Nephron progenitor cell (in vitro differentiated cells): Measurements from ENCODE around the gene EYA2.

Source experiments
- DNase-seq: peaks from one replicate; pipeline ENCODE4 v3.0.0; 2021
- H3K27ac Mint-ChIP-seq: 2 replicates; pipeline ENCODE4 v1.8.0; 2021; ENCODE audit warnings: mild to moderate bottlenecking, moderate library complexity, mixed read lengths
- H3K27me3 Mint-ChIP-seq: 2 replicates; pipeline ENCODE4 v1.8.0; 2021; ENCODE audit warnings: mild to moderate bottlenecking, low read depth, mixed read lengths; ENCODE audit not compliant: poor library complexity
- H3K36me3 Mint-ChIP-seq: 2 replicates; pipeline ENCODE4 v1.8.0; 2021; ENCODE audit warnings: low read depth, mixed read lengths
- H3K4me1 Mint-ChIP-seq: 2 replicates; pipeline ENCODE4 v1.8.0; 2021; ENCODE audit warnings: mixed read lengths
- H3K4me3 Mint-ChIP-seq: 2 replicates; pipeline ENCODE4 v1.8.0; 2021; ENCODE audit warnings: mild to moderate bottlenecking, moderate library complexity, mixed read lengths
- H3K9me3 Mint-ChIP-seq: 2 replicates; pipeline ENCODE4 v1.8.0; 2021; ENCODE audit warnings: mild to moderate bottlenecking, moderate library complexity, mixed read lengths
- TF ChIP-seq, protein P1 (sequence below): fragments of 200-600 bp; sonication (generic); IDR thresholded peaks from 2 replicates; pipeline ENCODE4 v1.5.0; 2021; ENCODE audit warnings: antibody characterized with exemption

Gene EYA2

DNA sequence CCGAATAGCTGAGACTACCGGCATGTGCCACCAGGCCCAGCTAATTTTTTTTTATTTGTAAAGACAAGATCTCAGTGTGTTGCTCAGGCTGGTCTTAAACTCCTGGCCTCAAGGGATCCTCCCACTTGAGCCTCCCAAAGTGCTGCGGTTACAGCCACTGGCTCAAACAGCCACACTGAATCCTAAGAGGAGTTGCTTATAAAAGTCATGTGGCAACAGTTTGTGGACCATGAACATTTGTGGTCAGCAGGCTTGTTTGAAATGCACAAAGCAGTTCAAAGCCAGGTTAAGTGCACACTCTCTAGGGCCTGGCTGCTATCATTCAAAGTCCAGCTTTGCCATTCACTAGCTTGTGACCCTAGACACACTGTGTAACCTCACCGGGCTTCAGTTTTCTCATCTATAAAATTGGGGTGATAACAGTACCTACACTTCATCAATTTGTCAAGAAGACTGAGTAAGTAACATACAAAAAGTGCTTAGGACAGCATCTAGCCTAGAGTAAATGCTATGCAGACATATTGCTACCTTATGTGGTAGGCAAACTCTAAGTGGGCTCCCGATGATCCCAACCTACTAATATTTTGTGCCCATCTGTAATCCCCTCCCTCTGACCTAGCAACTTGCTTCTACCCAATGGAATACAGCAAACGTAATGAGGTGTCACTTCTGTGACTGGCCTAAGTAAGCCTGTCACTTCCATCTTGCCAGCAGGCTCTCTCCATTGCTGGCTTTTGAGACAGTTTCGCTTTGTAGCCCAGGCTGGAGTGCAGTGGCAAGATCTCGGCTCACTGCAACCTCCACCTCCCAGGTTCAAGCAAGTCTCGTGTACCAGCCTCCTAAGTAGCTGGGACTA is 338.9 kb downstream of the EYA2 start:
- Mint-ChIP-seq H3K27ac (peak overlapping the region; percentile 84), H3K4me3 (no peak overlapping the region), H3K36me3 (peaks cover 77% of the 10 kb centered on the region), H3K9me3 (no peaks in the 10 kb centered on the region), H3K4me1 (peaks cover 16% of the 10 kb centered on the region), H3K27me3 (peaks cover 3% of the 10 kb centered on the region)
- DNase-seq, result no peak
- TF ChIP-seq, protein P1, sequence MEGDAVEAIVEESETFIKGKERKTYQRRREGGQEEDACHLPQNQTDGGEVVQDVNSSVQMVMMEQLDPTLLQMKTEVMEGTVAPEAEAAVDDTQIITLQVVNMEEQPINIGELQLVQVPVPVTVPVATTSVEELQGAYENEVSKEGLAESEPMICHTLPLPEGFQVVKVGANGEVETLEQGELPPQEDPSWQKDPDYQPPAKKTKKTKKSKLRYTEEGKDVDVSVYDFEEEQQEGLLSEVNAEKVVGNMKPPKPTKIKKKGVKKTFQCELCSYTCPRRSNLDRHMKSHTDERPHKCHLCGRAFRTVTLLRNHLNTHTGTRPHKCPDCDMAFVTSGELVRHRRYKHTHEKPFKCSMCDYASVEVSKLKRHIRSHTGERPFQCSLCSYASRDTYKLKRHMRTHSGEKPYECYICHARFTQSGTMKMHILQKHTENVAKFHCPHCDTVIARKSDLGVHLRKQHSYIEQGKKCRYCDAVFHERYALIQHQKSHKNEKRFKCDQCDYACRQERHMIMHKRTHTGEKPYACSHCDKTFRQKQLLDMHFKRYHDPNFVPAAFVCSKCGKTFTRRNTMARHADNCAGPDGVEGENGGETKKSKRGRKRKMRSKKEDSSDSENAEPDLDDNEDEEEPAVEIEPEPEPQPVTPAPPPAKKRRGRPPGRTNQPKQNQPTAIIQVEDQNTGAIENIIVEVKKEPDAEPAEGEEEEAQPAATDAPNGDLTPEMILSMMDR, result no peak

DNA sequence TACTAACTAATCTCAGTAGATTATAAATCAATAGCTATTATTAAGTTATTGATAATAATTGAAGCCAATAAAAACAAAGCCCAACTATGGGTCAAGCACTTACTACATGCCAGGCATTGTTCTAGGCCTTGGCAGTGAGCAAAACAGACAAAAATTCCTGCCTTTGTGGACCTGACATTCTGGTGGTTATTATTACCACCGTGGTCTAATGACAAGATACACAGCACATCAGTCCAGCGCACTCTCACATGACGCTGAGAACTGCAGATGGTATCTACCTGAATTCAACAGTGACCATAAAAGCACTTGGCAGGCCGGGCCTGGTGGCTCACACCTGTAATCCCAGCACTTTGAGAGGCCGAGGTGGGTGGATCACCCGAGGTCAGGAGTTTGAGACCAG is 340.5 kb downstream of the EYA2 start:
- Mint-ChIP-seq H3K4me3 (no peak overlapping the region), H3K27ac (no peak overlapping the region), H3K4me1 (peaks cover 16% of the 10 kb centered on the region), H3K9me3 (no peaks in the 10 kb centered on the region), H3K27me3 (peaks cover 3% of the 10 kb centered on the region), H3K36me3 (peaks cover 78% of the 10 kb centered on the region)
- TF ChIP-seq, protein P1, result no peak
- DNase-seq, result no peak

GRCh38 chr20:47235853-47236638 is 341.4 kb downstream of the EYA2 start:
- peaks cover 72% of the 10 kb centered on the region for H3K36me3 Mint-ChIP-seq
- no peak overlapping the region for H3K4me3 Mint-ChIP-seq
- H3K4me1 Mint-ChIP-seq, result peaks cover 9% of the 10 kb centered on the region
- TF ChIP-seq, protein P1, result no peak
- DNase-seq, result no peak
- H3K27me3 Mint-ChIP-seq, result peaks cover 3% of the 10 kb centered on the region
- no peaks in the 10 kb centered on the region for H3K9me3 Mint-ChIP-seq
- no peak overlapping the region for H3K27ac Mint-ChIP-seq

DNA sequence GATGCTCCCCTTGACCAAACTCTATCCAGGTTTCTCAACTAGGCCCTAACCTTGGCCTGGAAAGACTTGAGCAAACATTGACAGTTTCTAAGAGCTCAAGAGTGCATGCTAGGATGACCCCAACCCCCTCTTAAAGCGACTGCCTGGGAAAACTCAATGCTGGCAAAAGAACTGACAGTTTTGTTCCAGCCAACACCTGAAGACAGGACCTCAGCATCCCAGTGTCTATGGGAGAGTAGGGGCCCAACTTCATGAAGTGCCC is 341.9 kb downstream of the EYA2 start:
- Mint-ChIP-seq H3K4me1 (peaks cover 4% of the 10 kb centered on the region), H3K36me3 (peaks cover 72% of the 10 kb centered on the region)

GRCh38 chr20:47237715-47238114 is 343.1 kb downstream of the EYA2 start:
- TF ChIP-seq, protein P1, result no peak
- Mint-ChIP-seq H3K4me3 (no peak overlapping the region), H3K4me1 (no peaks in the 10 kb centered on the region), H3K36me3 (peaks cover 74% of the 10 kb centered on the region), H3K9me3 (no peaks in the 10 kb centered on the region), H3K27me3 (peaks cover 3% of the 10 kb centered on the region), H3K27ac (peak overlapping the region; percentile 44)
- DNase-seq, result no peak

More for the DNA sequence above, 341.9 kb downstream of the EYA2 start:
- TF ChIP-seq, protein P1, result no peak
- H3K9me3 Mint-ChIP-seq, result no peaks in the 10 kb centered on the region
- H3K27me3 Mint-ChIP-seq, result peaks cover 3% of the 10 kb centered on the region
- peak overlapping the region; percentile 47 for H3K27ac Mint-ChIP-seq
- no peak for DNase-seq
- no peak overlapping the region for H3K4me3 Mint-ChIP-seq
